K562 (cell line): Measurements from ENCODE around the gene MPG.

ENCODE experiments used
- CTCF ChIP-seq, 3 experiments: IDR thresholded peaks in 2 of 3; conservative IDR thresholded peaks in 1 of 3; 2 replicates each; pipeline ENCODE4 v1.5.1; 2011 to 2012; ENCODE audit warnings: low read length in 3 of 3, mild to moderate bottlenecking in 3 of 3, control low read depth in 2 of 3, improper control_type of control experiment in 1 of 3, inconsistent platforms in 1 of 3, low read depth in 1 of 3, mixed read lengths in 1 of 3, moderate library complexity in 1 of 3; ENCODE audit not compliant: insufficient read depth in 2 of 3
- MAZ ChIP-seq, 2 experiments: fragments of 450-650 bp in 1 of 2; sonication (generic) in 1 of 2; formaldehyde crosslinking; IDR thresholded peaks in 1 of 2; conservative IDR thresholded peaks in 1 of 2; 2 replicates each; pipeline versions ENCODE4 v1.4.0 to v1.5.0; 2020; ENCODE audit warnings: mild to moderate bottlenecking in 1 of 2, missing genetic modification reagents in 1 of 2
- POLR2AphosphoS5 ChIP-seq: IDR thresholded peaks from 2 replicates; pipeline ENCODE4 v1.6.1; 2011; ENCODE audit warnings: mild to moderate bottlenecking, low read depth, low read length, moderate library complexity; ENCODE audit not compliant: control insufficient read depth, insufficient read depth
- SETDB1 ChIP-seq: IDR thresholded peaks from one replicate; pipeline ENCODE4 v1.6.1; 2012; ENCODE audit warnings: low read length, control low read depth, inconsistent platforms
- SMC3 ChIP-seq: conservative IDR thresholded peaks from 2 replicates; pipeline ENCODE4 v1.6.1; 2011; ENCODE audit warnings: low read depth, low read length, improper control_type of control experiment; ENCODE audit not compliant: insufficient read depth
- TOE1 ChIP-seq, 2 experiments: fragments of 450-650 bp in 1 of 2; sonication (generic) in 1 of 2; formaldehyde crosslinking in 1 of 2; IDR thresholded peaks; 2 replicates each; pipeline versions ENCODE4 v1.7.1 to v1.8.0; 2016 to 2022; ENCODE audit warnings: borderline replicate concordance in 2 of 2, mild to moderate bottlenecking in 2 of 2, antibody characterized with exemption in 1 of 2, inconsistent platforms in 1 of 2, low read depth in 1 of 2, missing genetic modification reagents in 1 of 2, moderate library complexity in 1 of 2
- ZNF436 ChIP-seq: fragments of 250-450, 450-650 bp; sonication (Bioruptor Pico); formaldehyde crosslinking; IDR thresholded peaks from 2 replicates; pipeline ENCODE4 v1.7.0; 2020; ENCODE audit warnings: mild to moderate bottlenecking

DNA sequence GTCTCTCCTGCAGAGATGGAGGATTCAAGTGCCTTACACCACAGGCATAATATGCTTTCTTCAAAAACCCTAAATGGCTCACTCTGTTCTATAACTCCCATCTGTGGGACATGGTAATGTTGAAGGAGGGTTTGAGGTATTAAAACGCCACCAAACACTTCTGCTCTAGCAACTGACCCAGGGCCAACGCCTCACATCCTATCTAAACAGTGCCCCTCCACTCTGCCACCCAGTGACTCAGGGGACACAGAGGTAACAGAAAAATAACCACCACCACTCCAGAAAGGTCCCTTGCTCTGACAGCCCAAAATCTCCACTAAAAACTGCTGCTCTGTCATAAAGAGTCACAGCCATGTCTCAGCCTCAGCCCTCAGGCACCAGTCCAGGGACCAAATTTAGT, 42.7 kb downstream of the MPG start:
- TF ChIP-seq SMC3 (no peak), MAZ (CRISPR knock-in tag; conservative IDR thresholded peaks at IDR 0.05 in 1 of 2, IDR thresholded peaks at IDR 0.05 in 1 of 2) (no peak), ZNF436 (no peak), CTCF (IDR thresholded peaks at IDR 0.05 in 2 of 3, conservative IDR thresholded peaks at IDR 0.05 in 1 of 3; ENCODE audit: insufficient read depth in 2 of 3, low read depth in 1 of 3, low read length in 3 of 3) (no peak), POLR2AphosphoS5 (no peak), TOE1 (IDR thresholded peaks at IDR 0.05; ENCODE audit: borderline replicate concordance) (no peak), TOE1 (CRISPR knock-in tag; IDR thresholded peaks at IDR 0.05; ENCODE audit: borderline replicate concordance, low read depth) (no peak), SETDB1 (no peak)
